OCI-LY3 (cell line): Measurements from ENCODE around the gene MED13L.

Experiments used
- H2AFZ ChIP-seq: fragments of 200-600, 300-600 bp; shearing (Covaris generic); 2 replicates; pipeline ENCODE4 v1.6.0; 2014; ENCODE audit warnings: antibody characterized with exemption, low read depth, low read length
- H3K27ac ChIP-seq: fragments of 200-600, 300-600 bp; sonication (generic); 2 replicates; pipeline ENCODE4 v1.5.1; 2014; ENCODE audit warnings: mild to moderate bottlenecking, low read length, moderate library complexity, mixed read lengths
- H3K27me3 ChIP-seq: fragments of 200-600, 300-600 bp; sonication (generic); 2 replicates; pipeline ENCODE4 v1.6.1; 2014; ENCODE audit warnings: low read depth, low read length, mixed read lengths
- H3K36me3 ChIP-seq: fragments of 200-600, 300-600 bp; sonication (generic); replicated peaks from 2 replicates; pipeline ENCODE3; 2014; ENCODE audit warnings: low read depth, low read length, mixed read lengths
- H3K4me1 ChIP-seq: fragments of 300-600, 200-600 bp; sonication (generic); 2 replicates; pipeline ENCODE4 v1.6.1; 2014; ENCODE audit warnings: low read length, mixed read lengths
- H3K4me2 ChIP-seq: fragments of 200-600, 300-600 bp; sonication (generic); 2 replicates; pipeline ENCODE4 v1.6.1; 2014; ENCODE audit warnings: low read length, mixed read lengths
- H3K4me3 ChIP-seq: fragments of 300-600, 200-600 bp; sonication (generic); 2 replicates; pipeline ENCODE4 v1.5.1; 2014; ENCODE audit warnings: antibody characterized with exemption, mild to moderate bottlenecking, low read length, moderate library complexity
- H3K79me2 ChIP-seq: fragments of 300-600, 200-600 bp; shearing (Covaris generic); 2 replicates; pipeline ENCODE4 v1.6.1; 2014; ENCODE audit warnings: mild to moderate bottlenecking, low read length, mixed read lengths
- H3K9ac ChIP-seq: fragments of 300-600, 200-600 bp; shearing (Covaris generic); 2 replicates; pipeline ENCODE4 v1.6.0; 2014; ENCODE audit warnings: mild to moderate bottlenecking, low read length, moderate library complexity
- H3K9me3 ChIP-seq: fragments of 200-600, 300-600 bp; shearing (Covaris generic); 2 replicates; pipeline ENCODE4 v1.6.1; 2014; ENCODE audit warnings: low read length, mixed read lengths; ENCODE audit not compliant: insufficient read depth
- H4K20me1 ChIP-seq: fragments of 200-600, 300-600 bp; sonication (generic); 2 replicates; pipeline ENCODE4 v1.6.1; 2016; ENCODE audit warnings: low read length, mixed read lengths; ENCODE audit not compliant: insufficient read depth
- EZH2phosphoT487 ChIP-seq: fragments of 200-600 bp; shearing (Covaris generic); IDR thresholded peaks from 2 replicates; pipeline ENCODE4 v1.6.1; 2018; ENCODE audit warnings: antibody characterized with exemption, mixed run types, low read depth
- TF ChIP-seq, protein P1 (sequence below): fragments of 200-600, 300-600 bp; sonication (generic); IDR thresholded peaks from 2 replicates; pipeline ENCODE4 v1.5.1; 2014; ENCODE audit warnings: antibody characterized with exemption, low read length, low read depth

The MED13L gene

DNA sequence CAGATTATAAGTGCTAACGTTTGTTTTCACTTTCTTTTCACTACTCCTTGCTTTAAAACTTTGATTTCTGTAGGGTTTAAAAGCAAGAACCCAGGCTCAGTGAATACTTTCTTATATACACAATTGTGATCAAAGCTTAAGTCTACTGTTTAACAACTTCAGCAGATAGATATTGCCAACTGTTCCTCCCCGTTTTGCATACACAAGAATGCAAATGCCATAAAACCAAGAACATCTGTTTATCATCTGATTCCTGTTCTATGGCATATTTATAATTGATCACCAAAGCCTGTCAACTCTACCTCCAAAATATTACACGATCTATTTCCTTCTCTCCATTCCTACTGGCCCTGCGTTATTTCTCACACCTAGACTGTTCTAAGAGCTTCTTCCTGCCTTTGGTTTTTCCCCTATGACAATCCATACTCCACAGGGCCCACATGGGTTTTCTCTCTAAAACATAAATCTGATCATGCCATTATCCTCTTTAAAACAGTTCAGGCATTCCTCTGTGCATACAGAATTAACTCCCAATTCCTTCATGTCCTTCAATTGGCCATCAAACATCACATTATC lies 15.9 kb downstream of the MED13L start:
- H2AFZ ChIP-seq, result no peak overlapping the region
- H3K4me1 ChIP-seq, result peaks cover 49% of the 10 kb centered on the region
- H4K20me1 ChIP-seq, result peaks cover 90% of the 10 kb centered on the region
- TF ChIP-seq EZH2phosphoT487, result no peak
- TF ChIP-seq, protein P1, sequence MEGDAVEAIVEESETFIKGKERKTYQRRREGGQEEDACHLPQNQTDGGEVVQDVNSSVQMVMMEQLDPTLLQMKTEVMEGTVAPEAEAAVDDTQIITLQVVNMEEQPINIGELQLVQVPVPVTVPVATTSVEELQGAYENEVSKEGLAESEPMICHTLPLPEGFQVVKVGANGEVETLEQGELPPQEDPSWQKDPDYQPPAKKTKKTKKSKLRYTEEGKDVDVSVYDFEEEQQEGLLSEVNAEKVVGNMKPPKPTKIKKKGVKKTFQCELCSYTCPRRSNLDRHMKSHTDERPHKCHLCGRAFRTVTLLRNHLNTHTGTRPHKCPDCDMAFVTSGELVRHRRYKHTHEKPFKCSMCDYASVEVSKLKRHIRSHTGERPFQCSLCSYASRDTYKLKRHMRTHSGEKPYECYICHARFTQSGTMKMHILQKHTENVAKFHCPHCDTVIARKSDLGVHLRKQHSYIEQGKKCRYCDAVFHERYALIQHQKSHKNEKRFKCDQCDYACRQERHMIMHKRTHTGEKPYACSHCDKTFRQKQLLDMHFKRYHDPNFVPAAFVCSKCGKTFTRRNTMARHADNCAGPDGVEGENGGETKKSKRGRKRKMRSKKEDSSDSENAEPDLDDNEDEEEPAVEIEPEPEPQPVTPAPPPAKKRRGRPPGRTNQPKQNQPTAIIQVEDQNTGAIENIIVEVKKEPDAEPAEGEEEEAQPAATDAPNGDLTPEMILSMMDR, result no peak
- H3K9me3 ChIP-seq, result no peaks in the 10 kb centered on the region
- H3K27me3 ChIP-seq, result no peaks in the 10 kb centered on the region
- H3K36me3 ChIP-seq, result no peaks in the 10 kb centered on the region
- peaks cover 99% of the 10 kb centered on the region for H3K79me2 ChIP-seq
- H3K4me3 ChIP-seq, result no peak overlapping the region
- H3K4me2 ChIP-seq, result no peak overlapping the region
- H3K9ac ChIP-seq, result no peak overlapping the region
- no peak overlapping the region for H3K27ac ChIP-seq

DNA sequence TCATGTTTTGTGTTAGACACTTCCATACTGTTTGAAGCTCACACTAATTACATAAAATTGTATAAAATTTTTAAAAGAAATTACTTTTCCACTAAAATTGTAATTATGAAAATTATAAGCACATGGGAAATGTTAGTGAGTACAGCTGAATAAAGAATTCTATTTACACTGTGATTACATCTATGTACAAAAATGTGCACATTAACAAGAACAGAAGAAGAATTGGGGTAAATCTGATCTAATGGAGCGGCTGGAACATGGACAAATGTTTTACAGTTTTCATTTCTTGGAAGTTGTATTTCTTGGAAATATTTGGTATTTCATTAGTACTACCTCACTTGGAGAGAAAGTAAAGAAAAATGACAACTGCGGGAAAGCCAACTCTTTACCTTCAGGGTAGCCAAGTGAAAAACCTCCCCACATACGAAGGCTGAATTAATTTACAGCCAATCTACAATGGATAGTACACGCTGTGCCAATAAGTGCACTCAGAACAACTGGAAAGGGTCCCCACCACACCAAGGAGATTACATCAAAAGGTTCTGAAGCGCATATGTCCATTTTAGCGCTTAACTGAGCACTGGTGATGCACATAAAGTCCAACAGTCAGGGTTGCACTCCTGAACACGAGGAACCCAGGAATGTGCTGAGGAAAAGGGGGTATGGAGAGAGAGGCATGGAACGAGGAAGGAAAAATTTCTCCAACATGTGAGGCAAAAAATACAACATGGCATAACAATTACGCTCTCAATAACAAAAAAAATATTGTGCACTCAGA lies 17.5 kb downstream of the MED13L start:
- Histone ChIP-seq H2AFZ (no peak overlapping the region), H3K9ac (no peak overlapping the region), H3K36me3 (no peaks in the 10 kb centered on the region), H3K4me1 (peaks cover 33% of the 10 kb centered on the region), H3K4me2 (no peak overlapping the region), H4K20me1 (peaks cover 88% of the 10 kb centered on the region), H3K9me3 (no peaks in the 10 kb centered on the region), H3K79me2 (peaks cover 98% of the 10 kb centered on the region), H3K4me3 (no peak overlapping the region), H3K27ac (no peak overlapping the region), H3K27me3 (no peaks in the 10 kb centered on the region)
- TF ChIP-seq, protein P1, result no peak
- TF ChIP-seq EZH2phosphoT487, result no peak

DNA sequence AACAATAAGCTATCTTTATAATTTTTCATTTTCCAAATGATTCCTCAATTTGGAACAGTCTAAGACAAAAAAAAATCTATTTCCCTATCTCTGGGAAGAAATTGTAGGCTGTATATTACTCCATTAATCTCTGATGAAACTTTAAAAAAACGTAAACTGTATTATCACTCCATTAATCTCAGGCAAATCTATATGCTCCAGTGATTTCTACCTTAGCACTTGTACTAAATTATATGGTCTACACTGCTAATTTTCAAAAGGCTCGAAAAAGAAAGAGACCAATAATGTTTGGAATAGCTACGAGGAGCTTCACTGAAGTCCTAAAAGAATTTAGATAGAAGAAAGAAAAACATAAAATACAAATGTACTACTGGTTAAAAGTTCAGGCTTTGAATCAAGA lies 19.7 kb downstream of the MED13L start:
- H3K9me3 ChIP-seq, result no peaks in the 10 kb centered on the region
- H3K4me3 ChIP-seq, result no peak overlapping the region
- no peaks in the 10 kb centered on the region for H3K36me3 ChIP-seq
- H2AFZ ChIP-seq, result no peak overlapping the region
- no peaks in the 10 kb centered on the region for H3K27me3 ChIP-seq
- no peak overlapping the region for H3K4me2 ChIP-seq
- peaks cover 98% of the 10 kb centered on the region for H3K79me2 ChIP-seq
- H3K27ac ChIP-seq, result no peak overlapping the region
- peaks cover 85% of the 10 kb centered on the region for H4K20me1 ChIP-seq
- H3K9ac ChIP-seq, result no peak overlapping the region
- H3K4me1 ChIP-seq, result peaks cover 19% of the 10 kb centered on the region
- TF ChIP-seq, protein P1, result no peak
- no peak for TF ChIP-seq EZH2phosphoT487

DNA sequence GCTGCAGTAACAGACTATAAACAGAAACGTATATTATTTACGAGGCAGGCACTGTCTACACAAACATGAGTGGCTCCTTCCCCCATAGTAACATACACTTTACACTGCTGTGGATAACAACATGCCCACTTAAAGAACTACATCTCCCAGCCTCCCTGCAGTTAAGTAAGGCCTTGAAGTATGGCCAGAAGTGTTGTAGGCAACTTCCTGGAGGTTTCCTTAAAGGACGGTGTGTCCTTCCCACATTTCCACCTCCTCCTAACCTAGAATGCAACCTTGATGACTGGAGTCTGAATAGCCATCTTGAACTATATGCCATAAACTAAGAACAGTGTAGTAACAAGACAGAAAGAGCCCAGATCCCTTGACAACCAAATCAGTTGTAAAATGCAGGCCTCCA lies 20.3 kb downstream of the MED13L start:
- Histone ChIP-seq H4K20me1 (peaks cover 84% of the 10 kb centered on the region), H3K27me3 (no peaks in the 10 kb centered on the region), H3K4me3 (no peak overlapping the region), H2AFZ (no peak overlapping the region), H3K36me3 (no peaks in the 10 kb centered on the region), H3K9me3 (peaks cover 2% of the 10 kb centered on the region; the same call in 1 of the 2 replicates), H3K4me2 (peak overlapping the region; percentile 29), H3K27ac (no peak overlapping the region), H3K9ac (no peak overlapping the region), H3K79me2 (peaks cover 98% of the 10 kb centered on the region), H3K4me1 (peaks cover 19% of the 10 kb centered on the region)
- TF ChIP-seq EZH2phosphoT487, result no peak
- TF ChIP-seq, protein P1, result no peak
